Stimulated activated CD4-positive, alpha-beta T cell treated with anti-CD3 and anti-CD28 coated beads, Interleukin-12 subunit alpha, Interleukin-12 subunit beta, amount 100 ng/mL, for 4 hours (primary cell): ENCODE data around the gene UBAP1.
"Not testable (repeated sequence)": the region's sequence is repeated elsewhere in the genome, so short reads cannot be mapped to it uniquely, and the experiment has no call there.

Experiments
- DNase-seq: peaks from one replicate; pipeline ENCODE4 v3.0.0-alpha.2; 2020

UBAP1 gene

DNA sequence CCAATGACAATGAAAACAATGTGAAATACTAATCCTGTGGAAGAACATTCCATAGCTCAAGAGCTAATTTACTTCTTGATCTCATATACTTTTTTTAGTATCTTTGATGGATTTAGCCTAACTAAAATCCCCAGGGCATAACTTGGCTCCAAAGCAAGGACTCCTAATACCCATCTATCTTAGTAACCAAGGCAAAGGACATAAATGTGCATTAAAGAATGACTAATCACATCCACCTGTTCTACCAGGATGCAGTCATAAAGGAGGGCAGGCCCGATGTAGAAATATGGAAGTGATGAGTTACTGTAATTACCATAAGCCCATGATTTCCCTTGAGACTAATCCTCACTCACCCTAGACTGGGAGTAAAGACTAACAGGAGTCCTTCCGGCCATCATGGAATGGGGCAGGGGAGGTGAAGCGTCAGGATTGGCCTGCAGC is 93.3 kb downstream of the UBAP1 start:
- DNase-seq = no peak

DNA sequence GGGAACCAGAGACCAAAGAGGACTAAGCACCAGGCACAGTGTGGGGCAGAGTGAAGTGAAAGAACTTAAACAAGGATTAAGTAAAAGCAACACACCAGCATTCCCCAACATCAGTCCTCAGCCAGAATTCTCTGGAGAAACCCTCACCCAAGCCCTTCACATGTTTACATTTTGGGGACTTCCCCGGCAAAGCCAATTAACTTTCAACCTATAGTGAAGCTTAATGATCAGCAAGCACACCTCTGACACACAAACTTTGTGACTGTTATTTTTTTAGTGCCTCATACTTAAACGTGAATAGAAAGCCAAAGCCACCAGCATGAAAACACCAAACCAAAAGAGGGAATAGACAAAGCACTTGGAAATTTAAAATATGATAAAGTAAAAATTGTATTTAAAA is 94.7 kb downstream of the UBAP1 start:
- not testable (repeated sequence) for DNase-seq

DNA sequence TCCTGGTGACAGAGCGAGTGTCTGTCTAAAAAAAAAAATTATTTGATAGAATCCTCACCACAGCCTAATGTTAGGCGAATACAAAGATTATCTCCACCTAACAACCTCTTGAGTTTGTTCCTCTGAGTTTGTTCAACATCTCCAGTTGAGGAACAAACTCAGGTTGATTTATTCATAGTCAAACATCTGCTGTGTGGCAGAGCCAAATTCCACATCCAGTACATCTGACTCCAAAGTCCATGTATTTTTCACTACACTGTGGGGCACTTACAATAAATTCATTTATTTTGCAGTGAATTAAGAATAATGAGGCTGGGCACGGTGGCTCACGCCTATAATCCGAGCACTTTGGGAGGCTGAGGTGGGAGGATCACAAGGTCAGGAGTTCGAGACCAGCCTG is 97.0 kb downstream of the UBAP1 start:
- DNase-seq = no peak

DNA sequence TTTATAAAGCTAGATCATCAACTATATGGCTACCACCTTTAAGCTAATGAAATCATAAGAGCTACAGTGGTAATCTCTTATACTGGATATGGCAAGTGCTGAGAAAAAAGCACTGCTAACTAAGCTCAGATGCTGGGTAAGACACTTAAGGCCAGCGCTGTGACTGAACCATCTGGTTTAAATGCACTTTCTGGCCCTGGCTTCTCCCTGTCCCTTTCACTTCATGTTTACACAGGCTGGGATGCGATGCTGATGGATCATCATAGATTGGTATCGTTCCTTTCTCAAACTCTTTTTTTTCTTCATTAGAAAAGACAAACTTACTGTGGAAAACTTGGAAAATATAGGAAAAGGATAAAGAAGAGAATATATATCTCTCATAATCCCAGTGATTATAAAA is 97.9 kb downstream of the UBAP1 start:
- no peak for DNase-seq

DNA sequence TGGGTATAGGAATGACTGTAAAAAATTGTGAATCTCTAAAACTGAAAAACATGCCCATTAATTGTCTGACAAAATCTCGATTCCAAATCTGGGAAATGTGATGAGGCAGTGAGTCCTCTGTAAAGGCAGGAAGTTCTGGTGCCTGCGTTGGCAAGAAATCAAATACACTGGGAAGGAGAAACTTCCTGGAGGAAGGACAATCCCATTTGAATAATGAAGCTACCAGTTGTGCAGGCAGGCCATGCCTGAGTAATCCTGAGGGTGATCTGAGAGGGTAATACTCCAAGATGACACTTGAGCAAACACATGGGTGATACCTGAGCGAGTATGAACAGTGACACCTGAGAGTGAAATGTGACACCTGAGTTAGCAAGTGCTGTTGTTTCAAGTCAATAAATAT is 100.6 kb downstream of the UBAP1 start:
- no peak for DNase-seq

DNA sequence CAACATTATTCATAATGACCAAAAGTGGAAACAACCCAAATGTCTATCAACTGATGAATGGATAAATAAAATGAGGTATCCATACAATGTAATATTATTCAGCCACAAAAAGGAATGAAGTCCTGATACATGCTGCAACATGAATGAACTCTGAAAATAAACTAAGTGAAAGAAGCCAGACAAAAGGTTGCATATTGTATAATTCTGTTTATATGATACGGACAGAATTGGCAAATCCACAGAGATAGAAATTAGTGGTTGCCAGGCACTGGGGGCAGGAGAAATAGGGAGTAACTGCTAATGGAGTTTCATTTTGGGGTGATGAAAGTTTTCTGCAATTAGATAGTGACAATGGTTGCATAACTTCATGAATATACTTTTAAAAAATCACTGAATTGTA is 103.3 kb downstream of the UBAP1 start:
- no peak for DNase-seq

DNA sequence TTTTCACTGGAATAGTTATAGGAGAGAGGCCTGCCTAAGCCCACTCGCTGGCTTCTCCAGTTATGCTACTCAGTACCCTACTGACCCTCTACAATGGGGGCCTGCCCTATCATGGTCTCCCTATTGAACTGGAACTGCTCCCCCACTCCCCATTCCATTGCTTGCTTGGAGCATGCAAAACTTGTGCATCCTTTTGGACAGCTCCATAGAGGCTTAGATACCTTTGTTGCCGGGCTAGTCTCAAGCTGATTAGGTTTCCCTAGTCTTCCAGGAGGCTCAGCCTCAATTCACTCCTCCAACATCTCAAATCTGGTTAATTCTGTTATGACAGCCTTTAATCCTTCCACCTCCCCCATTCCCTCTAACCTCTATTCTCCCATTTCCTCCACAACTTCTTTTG is 110.3 kb downstream of the UBAP1 start:
- no peak for DNase-seq

DNA sequence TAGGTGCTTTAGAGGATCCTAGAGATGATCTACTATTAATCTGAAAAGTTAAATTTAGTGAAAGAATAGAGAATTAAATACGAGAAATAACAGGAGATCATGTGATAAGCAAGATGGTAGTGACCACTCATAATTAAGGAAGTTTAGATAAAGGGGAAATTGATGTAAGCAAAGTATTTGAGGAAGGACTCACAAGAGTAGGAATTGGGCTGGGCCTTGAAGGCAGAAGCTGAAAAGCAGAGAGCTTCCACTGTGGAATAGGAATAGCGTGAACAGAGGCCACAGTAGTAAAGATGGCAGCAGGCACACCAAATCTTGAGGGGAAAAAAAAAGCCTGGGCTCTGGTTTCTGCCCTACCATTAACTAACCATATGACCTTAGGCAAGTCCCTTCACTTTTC is 112.2 kb downstream of the UBAP1 start:
- DNase-seq = no peak

DNA sequence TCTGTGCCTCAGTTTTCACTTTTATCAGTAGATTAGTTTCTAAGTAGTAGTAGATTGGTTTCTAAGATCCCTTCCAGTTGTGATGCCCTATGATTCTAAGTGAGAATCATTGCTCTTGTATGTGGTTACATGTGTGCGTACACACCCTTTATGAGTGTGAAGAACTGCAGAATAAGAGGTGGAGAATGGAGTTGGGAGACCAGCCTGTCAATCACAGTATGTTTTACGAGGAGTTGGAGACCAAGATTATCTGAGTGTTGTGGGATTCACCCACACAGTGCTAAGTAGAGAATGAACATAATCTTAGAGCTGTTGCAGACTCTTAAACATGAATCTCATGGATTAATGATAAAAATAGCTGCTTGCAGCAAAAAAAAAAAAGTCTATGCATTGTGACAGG is 112.6 kb downstream of the UBAP1 start:
- DNase-seq = no peak

DNA sequence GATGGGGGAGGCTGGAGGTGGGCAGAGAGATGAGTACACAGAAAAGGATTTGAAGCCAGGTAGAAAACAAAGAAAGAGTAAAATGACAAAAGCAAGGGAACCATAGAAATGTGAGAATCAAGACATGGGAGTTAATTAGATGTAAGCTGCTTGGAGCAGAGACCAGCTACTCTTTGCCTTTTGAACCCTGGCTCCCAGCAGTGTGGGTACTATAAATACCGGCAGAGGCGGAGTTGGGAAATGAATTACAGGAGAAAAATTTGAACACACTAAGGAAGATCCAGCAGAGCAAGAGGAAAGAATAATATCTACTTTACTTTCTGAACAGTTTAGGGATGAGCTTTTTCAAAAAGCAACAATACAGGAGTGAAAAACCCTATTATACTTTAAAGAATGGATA is 113.7 kb downstream of the UBAP1 start:
- DNase-seq = no peak

DNA sequence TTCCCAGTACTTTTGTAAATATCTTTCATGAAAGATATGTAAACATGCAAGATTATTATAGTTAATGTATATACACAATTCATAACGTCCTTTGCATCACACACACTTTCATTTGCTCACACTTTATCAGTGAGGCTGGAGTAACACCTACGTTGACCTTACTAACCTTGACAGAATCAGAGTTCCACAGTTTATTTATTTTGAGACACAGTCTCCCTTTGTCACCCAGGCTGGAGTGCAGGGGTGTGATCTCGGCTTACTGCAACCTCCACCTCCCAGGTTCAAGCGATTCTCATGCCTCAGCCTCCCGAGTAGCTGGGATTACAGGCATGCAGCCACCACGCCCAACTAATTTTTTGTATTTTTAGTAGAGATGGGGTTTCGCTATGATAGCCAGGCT is 122.2 kb downstream of the UBAP1 start:
- DNase-seq = not testable (repeated sequence)
